PC-3 (cell line): ENCODE measurements around the gene C1QL2.

Experiments used
- EZH2 ChIP-seq: fragments of 300-600 bp; sonication (generic); IDR thresholded peaks from one replicate; pipeline ENCODE4 v1.6.1; 2017; ENCODE audit warnings: antibody characterized with exemption, mild to moderate bottlenecking, low read length; ENCODE audit not compliant: unreplicated experiment
- EZH2phosphoT487 ChIP-seq: fragments of 300-600 bp; sonication (generic); IDR thresholded peaks from 2 replicates; pipeline ENCODE4 v1.6.1; 2018; ENCODE audit warnings: mild to moderate bottlenecking, antibody characterized with exemption, low read length, borderline replicate concordance
- TF ChIP-seq, protein P1 (sequence below): fragments of 300-600 bp; sonication (generic); conservative IDR thresholded peaks from 2 replicates; pipeline ENCODE4 v1.5.1; 2017; ENCODE audit warnings: antibody characterized with exemption, low read depth, mild to moderate bottlenecking, low read length

DNA sequence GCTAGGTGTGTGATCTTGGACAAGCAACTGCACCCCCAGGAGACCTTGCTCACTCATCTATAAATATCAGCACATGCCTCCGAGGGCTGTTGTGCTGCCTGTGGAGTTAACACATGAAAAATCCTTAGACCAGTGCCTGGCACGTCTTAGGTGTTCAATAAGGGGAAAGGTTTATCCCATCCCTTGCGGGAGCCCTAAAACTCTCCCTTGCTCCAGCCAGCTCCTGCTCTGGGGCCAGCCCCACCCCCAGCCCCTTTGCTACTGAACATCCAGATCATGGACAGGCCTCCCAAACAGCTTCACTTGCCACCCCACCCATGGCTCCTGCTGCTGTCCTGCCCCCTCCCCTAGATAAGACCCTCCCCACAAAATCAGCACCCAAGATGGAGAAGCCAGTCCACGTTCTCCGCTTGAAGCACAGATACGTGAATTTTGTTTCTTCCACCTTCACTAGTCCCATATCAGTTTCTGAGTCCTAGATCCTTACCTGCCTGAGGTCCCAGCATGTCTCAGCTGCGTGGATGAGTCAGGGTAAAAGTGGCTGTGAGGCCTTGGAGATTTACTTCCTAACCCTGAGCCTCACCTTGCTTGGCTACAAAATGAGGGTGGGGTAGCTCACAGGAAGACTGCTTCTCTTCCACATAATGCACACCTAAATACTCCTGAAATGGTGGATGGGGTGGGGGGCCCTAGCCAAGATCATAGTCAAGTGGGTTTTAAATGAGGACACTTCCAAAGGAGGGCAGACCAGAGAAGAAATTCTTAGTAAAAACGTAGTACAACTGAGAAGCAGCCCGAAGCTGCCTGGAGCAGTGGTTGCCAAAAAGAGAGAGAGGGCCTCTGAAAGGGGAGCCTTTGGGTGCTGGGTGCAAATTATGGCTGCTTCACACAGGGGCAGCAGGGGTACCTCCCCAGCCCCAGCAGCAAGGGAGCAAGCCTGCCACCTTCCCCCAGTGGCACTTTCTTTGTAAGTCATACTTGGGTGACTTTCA lies 40.4 kb downstream of the C1QL2 start:
- TF ChIP-seq, protein P1, sequence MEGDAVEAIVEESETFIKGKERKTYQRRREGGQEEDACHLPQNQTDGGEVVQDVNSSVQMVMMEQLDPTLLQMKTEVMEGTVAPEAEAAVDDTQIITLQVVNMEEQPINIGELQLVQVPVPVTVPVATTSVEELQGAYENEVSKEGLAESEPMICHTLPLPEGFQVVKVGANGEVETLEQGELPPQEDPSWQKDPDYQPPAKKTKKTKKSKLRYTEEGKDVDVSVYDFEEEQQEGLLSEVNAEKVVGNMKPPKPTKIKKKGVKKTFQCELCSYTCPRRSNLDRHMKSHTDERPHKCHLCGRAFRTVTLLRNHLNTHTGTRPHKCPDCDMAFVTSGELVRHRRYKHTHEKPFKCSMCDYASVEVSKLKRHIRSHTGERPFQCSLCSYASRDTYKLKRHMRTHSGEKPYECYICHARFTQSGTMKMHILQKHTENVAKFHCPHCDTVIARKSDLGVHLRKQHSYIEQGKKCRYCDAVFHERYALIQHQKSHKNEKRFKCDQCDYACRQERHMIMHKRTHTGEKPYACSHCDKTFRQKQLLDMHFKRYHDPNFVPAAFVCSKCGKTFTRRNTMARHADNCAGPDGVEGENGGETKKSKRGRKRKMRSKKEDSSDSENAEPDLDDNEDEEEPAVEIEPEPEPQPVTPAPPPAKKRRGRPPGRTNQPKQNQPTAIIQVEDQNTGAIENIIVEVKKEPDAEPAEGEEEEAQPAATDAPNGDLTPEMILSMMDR, result no peak
- no peak for TF ChIP-seq EZH2
- TF ChIP-seq EZH2phosphoT487, result no peak
